ENCODE data around the gene CYTH2. TPM values are rescaled to one million over a fixed set of nuclear protein-coding genes. Genes with fewer than 3 reads are reported as not detected.

The CYTH2 gene
- polyA plus RNA-seq, 1 of the 3 experiments (the other 2 are of a cell fraction) = 69.5 TPM

DNA sequence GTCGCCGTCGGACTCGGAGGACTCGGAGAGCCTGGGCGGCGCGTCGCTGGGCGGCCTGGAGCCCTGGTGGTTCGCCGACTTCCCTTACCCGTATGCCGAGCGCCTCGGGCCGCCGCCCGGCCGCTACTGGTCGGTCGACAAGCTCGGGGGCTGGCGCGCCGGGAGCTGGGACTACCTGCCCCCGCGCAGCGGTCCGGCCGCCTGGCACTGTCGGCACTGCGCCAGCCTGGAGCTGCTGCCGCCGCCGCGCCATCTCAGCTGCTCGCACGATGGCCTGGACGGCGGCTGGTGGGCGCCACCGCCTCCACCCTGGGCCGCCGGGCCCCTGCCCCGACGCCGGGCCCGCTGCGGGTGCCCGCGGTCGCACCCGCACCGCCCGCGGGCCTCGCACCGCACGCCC, 25.9 kb upstream of the CYTH2 start (continued):
- TF ChIP-seq, protein P1, sequence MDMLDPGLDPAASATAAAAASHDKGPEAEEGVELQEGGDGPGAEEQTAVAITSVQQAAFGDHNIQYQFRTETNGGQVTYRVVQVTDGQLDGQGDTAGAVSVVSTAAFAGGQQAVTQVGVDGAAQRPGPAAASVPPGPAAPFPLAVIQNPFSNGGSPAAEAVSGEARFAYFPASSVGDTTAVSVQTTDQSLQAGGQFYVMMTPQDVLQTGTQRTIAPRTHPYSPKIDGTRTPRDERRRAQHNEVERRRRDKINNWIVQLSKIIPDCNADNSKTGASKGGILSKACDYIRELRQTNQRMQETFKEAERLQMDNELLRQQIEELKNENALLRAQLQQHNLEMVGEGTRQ (IDR thresholded peaks at IDR 0.05; ENCODE audit: borderline replicate concordance, low read depth, low read length) = no peak
- no peak for TF ChIP-seq EZH2phosphoT487 (IDR thresholded peaks at IDR 0.05; ENCODE audit: borderline replicate concordance, low read depth)
- TF ChIP-seq ZBTB33 (IDR thresholded peaks at IDR 0.05; ENCODE audit: borderline replicate concordance, low read depth) = no peak
- no peak for TF ChIP-seq NRF1 (IDR thresholded peaks at IDR 0.05; ENCODE audit: low read depth, low read length)
- TF ChIP-seq TAF1 (IDR thresholded peaks at IDR 0.05; ENCODE audit: borderline replicate concordance, low read depth, low read length) = no peak
- TF ChIP-seq FOSL2 (IDR thresholded peaks at IDR 0.05; ENCODE audit: borderline replicate concordance, low read depth) = no peak
- TF ChIP-seq FOXM1 (IDR thresholded peaks at IDR 0.05; ENCODE audit: low read depth) = no peak
- TF ChIP-seq YY1 (IDR thresholded peaks at IDR 0.05; ENCODE audit: low read depth) = no peak
- no peak for TF ChIP-seq POLR2AphosphoS5 (IDR thresholded peaks at IDR 0.05; ENCODE audit: low read depth, low read length)

- H3K4me2 ChIP-seq = peak overlapping the region; percentile 99
- no peak for TF ChIP-seq RFX5 (IDR thresholded peaks at IDR 0.05; ENCODE audit: low read length)
- no peak for TF ChIP-seq YY1 (IDR thresholded peaks at IDR 0.05; ENCODE audit: low read depth)
- TF ChIP-seq MXI1 (IDR thresholded peaks at IDR 0.05; ENCODE audit: low read depth, low read length) = no peak
- TF ChIP-seq JUND (IDR thresholded peaks at IDR 0.05) = no peak
- no peak for TF ChIP-seq CHD2 (IDR thresholded peaks at IDR 0.05; ENCODE audit: low read length, partially characterized antibody)
- TF ChIP-seq EP300 (IDR thresholded peaks at IDR 0.05; ENCODE audit: borderline replicate concordance in 1 of 2, low read depth in 1 of 2, low read length in 1 of 2) = no peak
- no peak for TF ChIP-seq GATA2 (CRISPR knock-in tag; IDR thresholded peaks at IDR 0.05)
- no peak for TF ChIP-seq NRF1 (IDR thresholded peaks at IDR 0.05; ENCODE audit: low read depth, low read length)
- no peak for TF ChIP-seq IRF3 (IDR thresholded peaks at IDR 0.05; ENCODE audit: low read depth, low read length)
- no peak for TF ChIP-seq RXRA (IDR thresholded peaks at IDR 0.05; ENCODE audit: borderline replicate concordance, low read depth)
- TF ChIP-seq SMC3 (IDR thresholded peaks at IDR 0.05; ENCODE audit: low read depth, low read length) = no peak
- TF ChIP-seq FOSL2 (IDR thresholded peaks at IDR 0.05; ENCODE audit: borderline replicate concordance, low read depth) = no peak
- no peak for TF ChIP-seq RCOR1 (IDR thresholded peaks at IDR 0.05; ENCODE audit: low read length)
- TF ChIP-seq, protein P2, sequence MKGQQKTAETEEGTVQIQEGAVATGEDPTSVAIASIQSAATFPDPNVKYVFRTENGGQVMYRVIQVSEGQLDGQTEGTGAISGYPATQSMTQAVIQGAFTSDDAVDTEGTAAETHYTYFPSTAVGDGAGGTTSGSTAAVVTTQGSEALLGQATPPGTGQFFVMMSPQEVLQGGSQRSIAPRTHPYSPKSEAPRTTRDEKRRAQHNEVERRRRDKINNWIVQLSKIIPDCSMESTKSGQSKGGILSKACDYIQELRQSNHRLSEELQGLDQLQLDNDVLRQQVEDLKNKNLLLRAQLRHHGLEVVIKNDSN (IDR thresholded peaks at IDR 0.05; ENCODE audit: borderline replicate concordance, low read depth) = no peak
- no peak for TF ChIP-seq GABPA (IDR thresholded peaks at IDR 0.05; ENCODE audit: low read depth)
- TF ChIP-seq ELF1 (IDR thresholded peaks at IDR 0.05) = no peak
- TF ChIP-seq TCF12 (IDR thresholded peaks at IDR 0.05) = no peak
- WGBS (ENCODE audit: low lambda C conversion rate) = 92% methylated on average over 37 of the region's 45 CpGs
- no peak overlapping the region for H3K27ac ChIP-seq (ENCODE audit: low read depth in 2 of 2, low read length in 1 of 2)
- no peak overlapping the region; the same call in 1 of the 2 replicates for H2AFZ ChIP-seq (ENCODE audit: low read depth)
- ChIA-PET POLR2A (no interaction called here), CTCF (interaction anchor here (0.6 kb wide), 1 partner anchor 177 kb away, joined by 3 read pairs; no protein-coding TSS in a partner anchor)
- H3K79me2 ChIP-seq (ENCODE audit: insufficient read depth) = peaks cover 29% of the 10 kb centered on the region
- no peak for DNase-seq
- H3K9ac ChIP-seq = no peak overlapping the region
- H3K36me3 ChIP-seq (replicated peaks in 1 of 2; ENCODE audit: control insufficient read depth in 1 of 2, insufficient read depth in 2 of 2, low read length in 1 of 2) = peaks cover 10 to 18% of the 10 kb centered on the region in 2 experiments
- H3K9me3 ChIP-seq = no peaks in the 10 kb centered on the region
- H3K4me3 ChIP-seq (ENCODE audit: low read depth in 2 of 2, low read length in 1 of 2) = peak overlapping the region; percentile 98 to 99; a peak in 3 of 4 replicates
- no peaks in the 10 kb centered on the region for H3K27me3 ChIP-seq (ENCODE audit: insufficient read depth)
- H3K9me2 ChIP-seq = no peaks in the 10 kb centered on the region
- peaks cover 17% of the 10 kb centered on the region for H3F3A ChIP-seq (replicated peaks; ENCODE audit: insufficient read depth)
- no peaks in the 10 kb centered on the region for H4K20me1 ChIP-seq (ENCODE audit: insufficient read depth)
- peaks cover 4 to 16% of the 10 kb centered on the region in 2 experiments; a peak in 2 of 4 replicates for H3K4me1 ChIP-seq (ENCODE audit: control insufficient read depth in 1 of 2, insufficient read depth in 2 of 2, low read depth in 1 of 2, low read length in 1 of 2)
These were observed 25.4 kb upstream of the CYTH2 start for GRCh38 chr19:48443731-48444128.

Measured in SK-N-SH (cell line).